CD4-positive, alpha-beta T cell treated with Interleukin-6 at 100 ng/mL for 8 hours (primary cell): ENCODE measurements around the gene EEF1G.

Experiments
- DNase-seq: peaks from one replicate; pipeline ENCODE4 v3.0.0-alpha.2; 2020; ENCODE audit warnings: mixed read lengths, low spot score

EEF1G gene

DNA sequence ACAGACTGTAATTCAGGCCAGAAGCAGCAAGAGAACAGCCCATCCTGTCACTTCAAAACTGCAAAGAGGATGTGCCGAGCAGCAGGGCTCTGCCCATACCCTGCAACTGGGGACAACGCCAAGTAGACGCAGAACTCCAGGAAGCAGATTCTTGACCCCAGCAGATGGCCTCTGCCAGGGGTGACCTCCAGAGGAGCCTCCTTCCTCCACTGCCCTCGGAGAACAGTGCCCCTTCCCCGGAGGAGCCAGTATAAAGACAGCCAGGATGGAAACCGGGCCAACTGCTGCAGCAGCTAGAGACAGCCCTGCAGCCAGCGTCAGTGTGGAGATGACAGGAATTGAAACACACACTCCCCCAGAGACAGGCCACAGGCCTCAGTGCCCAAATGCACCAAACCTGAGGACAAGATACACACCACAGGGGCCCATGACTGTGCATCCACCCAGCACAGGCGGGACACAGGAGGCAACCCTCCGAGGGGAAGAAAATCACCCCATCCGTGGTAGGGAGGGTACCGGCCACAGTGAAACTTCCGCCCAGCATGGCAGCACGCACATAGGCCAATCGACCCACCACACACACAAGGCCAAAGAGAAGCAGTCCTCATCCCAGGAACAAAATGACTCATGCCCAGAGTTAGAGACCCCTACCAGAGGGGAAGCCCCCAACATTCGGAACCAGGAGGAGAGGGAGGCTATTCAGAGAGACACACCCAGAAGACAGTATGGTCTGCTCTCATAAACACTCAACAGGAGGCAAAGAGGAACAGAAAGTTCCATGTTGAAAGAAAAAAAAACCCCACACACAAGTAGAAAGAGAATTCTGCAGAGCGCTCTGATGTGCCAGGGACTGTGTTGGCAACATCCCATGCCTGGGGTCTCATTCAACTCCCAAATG lies 32.6 kb downstream of the EEF1G start:
- DNase-seq = no peak

GRCh38 chr11:62539238-62539925 lies 34.3 kb downstream of the EEF1G start:
- DNase-seq = peak; percentile 43

- no peak for DNase-seq
Observed at GRCh38 chr11:62538470-62539237, 35.0 kb downstream of the EEF1G start.

GRCh38 chr11:62536301-62536957 lies 37.3 kb downstream of the EEF1G start:
- DNase-seq = no peak

DNA sequence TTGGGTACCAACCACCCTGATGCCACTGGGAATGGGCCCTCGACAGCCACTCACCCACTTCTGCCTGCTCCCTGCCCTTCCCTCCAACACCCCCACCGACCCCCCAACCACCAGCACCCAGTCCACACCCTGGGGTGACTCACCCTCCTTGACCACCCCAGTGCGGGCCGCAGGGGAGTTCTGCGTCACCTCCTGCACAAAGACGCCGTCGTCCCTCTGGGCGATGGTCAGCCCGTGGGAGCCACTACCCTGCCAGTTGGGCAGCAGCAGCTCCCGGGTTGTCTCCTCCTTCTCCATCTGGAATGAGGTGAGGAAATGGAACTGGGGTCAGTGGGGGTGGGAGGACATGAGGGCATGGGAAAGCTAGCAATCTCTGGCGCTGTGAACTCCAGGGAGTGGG lies 37.9 kb downstream of the EEF1G start:
- no peak for DNase-seq

DNA sequence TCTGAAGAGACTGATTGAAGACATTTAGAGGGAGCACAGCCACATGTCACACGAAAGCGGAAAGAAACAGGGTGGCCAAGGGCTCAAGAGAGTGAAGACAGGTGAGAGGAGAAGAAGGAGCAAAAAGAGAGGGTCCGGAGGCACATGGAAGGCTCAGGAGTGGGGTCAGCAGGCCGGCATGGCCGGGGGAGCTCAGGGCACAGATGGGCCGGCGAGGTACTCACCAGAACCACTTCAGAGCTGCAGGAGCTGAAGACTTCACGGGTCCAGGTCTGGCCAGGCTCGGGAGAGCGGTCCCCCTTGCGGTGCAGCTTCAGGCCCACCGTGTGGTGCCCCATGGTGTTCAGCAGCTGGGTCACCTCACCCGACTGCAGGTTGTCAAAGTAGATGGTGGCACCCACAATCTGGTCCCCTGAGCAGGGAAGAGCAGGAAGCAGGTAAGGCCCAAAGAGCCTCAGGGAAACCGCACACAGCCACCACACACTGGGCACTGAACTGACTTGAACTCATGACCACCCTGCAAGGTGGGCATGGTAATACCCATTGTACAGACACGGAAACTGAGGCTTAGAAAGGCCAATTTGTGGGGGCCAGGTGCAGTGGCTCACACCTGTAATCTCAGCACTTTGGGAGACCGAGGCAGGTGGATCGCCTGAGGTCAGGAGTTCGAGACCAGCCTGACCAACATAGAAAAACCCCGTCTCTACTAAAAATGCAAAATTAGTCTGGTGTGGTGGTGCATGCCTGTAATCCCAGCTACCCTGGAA lies 38.7 kb downstream of the EEF1G start:
- no peak for DNase-seq

- no peak for DNase-seq
Observed at GRCh38 chr11:62532096-62532495, 41.6 kb downstream of the EEF1G start.

DNA sequence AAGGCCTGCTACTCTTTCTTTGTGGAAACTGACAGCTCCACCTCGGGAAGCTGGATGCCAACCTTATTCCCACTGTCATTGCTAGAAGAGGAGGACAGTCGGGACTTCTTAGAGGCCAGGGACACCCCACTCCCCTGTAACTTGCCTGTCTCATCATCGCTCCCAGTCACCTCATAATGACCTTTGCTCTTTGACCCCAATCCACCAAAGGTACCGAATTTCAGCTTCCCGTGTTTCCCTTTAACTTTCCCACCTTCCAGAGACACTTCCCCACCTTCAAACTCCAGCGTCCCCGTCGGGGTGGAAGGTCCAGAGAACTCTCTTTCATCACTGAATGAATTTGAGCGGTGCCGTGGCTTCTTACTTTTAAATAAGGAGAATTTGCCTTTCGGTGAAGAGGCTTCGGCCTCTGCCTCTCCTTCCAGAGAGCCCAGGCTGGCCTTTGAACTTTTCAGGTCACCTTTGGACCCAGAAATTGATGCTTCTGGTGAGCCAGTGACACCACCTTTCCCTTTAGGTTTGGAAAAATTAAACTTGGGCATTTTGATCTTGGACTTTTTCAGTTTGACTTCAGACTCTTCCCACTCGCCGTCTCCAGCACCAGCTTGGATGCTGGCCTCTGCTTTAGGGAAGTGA lies 56.8 kb downstream of the EEF1G start:
- no peak for DNase-seq

DNA sequence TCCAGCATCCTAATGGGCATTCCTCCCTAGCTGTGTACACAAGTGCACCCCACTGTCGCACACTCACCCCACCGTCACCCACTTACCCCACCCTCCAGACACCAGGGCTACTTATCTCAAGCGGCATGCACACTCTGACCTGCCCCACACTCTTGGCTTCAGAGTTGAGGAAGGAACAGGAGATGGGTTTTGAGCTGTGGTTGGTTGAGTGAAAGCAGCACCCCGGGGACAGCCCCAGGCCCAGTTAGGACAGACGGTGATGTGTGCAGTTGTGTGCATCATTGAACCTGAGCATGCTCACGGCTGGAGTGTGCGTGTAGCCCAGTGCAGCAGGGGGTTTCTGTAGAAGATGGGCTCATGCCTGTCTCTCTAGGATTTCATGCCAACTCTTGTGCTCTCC lies 59.5 kb downstream of the EEF1G start:
- DNase-seq = no peak

GRCh38 chr11:62513626-62514025 lies 60.1 kb downstream of the EEF1G start:
- DNase-seq = no peak

DNA sequence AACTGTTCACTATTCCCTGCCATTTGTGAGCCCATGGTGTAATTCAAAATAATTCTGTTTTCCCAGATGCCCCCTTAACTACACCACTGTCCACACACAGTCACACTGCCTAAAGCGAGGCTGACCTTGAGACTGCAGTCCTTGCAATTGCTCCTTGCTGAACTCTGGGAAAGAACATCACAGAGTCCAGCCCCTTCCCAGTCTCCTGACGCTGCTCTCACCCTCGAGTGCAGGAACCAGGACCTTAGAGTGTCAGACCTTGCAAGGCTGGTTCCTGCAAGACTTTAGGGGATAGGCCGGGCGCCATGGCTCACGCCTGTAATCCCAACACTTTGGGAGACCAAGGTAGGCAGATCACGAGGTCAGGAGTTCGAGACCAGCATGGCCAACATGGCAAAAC lies 60.7 kb downstream of the EEF1G start:
- no peak for DNase-seq
